SU-DHL-6 (cell line): ENCODE data around the gene RAP1B.

Source experiments
- CTCF ChIP-seq: fragments of 200-600 bp; sonication (generic); IDR thresholded peaks from one replicate; pipeline ENCODE4 v1.5.1; 2017; ENCODE audit warnings: antibody characterized with exemption, mild to moderate bottlenecking, low read length, moderate library complexity; ENCODE audit not compliant: insufficient read depth, poor library complexity, severe bottlenecking
- EZH2phosphoT487 ChIP-seq: fragments of 200-600 bp; sonication (generic), shearing (Covaris generic); conservative IDR thresholded peaks from 2 replicates; pipeline ENCODE4 v1.6.1; 2018; ENCODE audit warnings: mild to moderate bottlenecking, antibody characterized with exemption, low read length, moderate library complexity, mixed read lengths

- TF ChIP-seq EZH2phosphoT487 = no peak
- no peak for TF ChIP-seq CTCF
Observed at GRCh38 chr12:68613209-68613904, 2.7 kb downstream of the RAP1B start.
